GM18519 (cell line): ENCODE data around the gene CTNNBL1.
"Not testable (repeated sequence)": the region's sequence is repeated elsewhere in the genome, so short reads cannot be mapped to it uniquely, and the experiment has no call there.

Source experiments
- ATAC-seq: cut with Tn5 transposase; IDR thresholded peaks from one replicate; pipeline ENCODE4 v1.9.1; 2021; ENCODE audit warnings: mild to moderate bottlenecking, moderate library complexity; ENCODE audit not compliant: unreplicated experiment, low FRiP score

The CTNNBL1 gene

GRCh38 chr20:37693635-37694626, at the start of gene CTNNBL1:
TSS of gene CTNNBL1 (plus strand) at chr20:37694030. CDS start at chr20:37694123, 93 bp downstream.
- peak; percentile 71 for ATAC-seq

- no peak for ATAC-seq
These were observed 49.2 kb upstream of the CTNNBL1 start for GRCh38 chr20:37644605-37645004.

GRCh38 chr20:37647946-37648345, 45.9 kb upstream of the CTNNBL1 start:
- no peak for ATAC-seq

- no peak for ATAC-seq
These were observed 44.8 kb upstream of the CTNNBL1 start for GRCh38 chr20:37649017-37649416.

GRCh38 chr20:37649676-37650370, 44.0 kb upstream of the CTNNBL1 start:
- no peak for ATAC-seq

GRCh38 chr20:37650661-37651060, 43.2 kb upstream of the CTNNBL1 start:
- no peak for ATAC-seq

- no peak for ATAC-seq
These were observed 41.9 kb upstream of the CTNNBL1 start for GRCh38 chr20:37651932-37652331.

GRCh38 chr20:37656945-37657344, 36.9 kb upstream of the CTNNBL1 start:
- no peak for ATAC-seq

GRCh38 chr20:37657924-37658804, 35.7 kb upstream of the CTNNBL1 start:
- no peak for ATAC-seq

- ATAC-seq = no peak
These were observed 32.3 kb upstream of the CTNNBL1 start for GRCh38 chr20:37661519-37661918.

GRCh38 chr20:37662308-37662707, 31.5 kb upstream of the CTNNBL1 start:
- no peak for ATAC-seq

GRCh38 chr20:37664595-37664994, 29.2 kb upstream of the CTNNBL1 start:
- ATAC-seq = not testable (repeated sequence)

- no peak for ATAC-seq
These were observed 25.7 kb upstream of the CTNNBL1 start for GRCh38 chr20:37668166-37668565.

GRCh38 chr20:37669062-37669772, 24.6 kb upstream of the CTNNBL1 start:
- no peak for ATAC-seq

GRCh38 chr20:37669773-37670236, 24.0 kb upstream of the CTNNBL1 start:
- ATAC-seq = no peak

GRCh38 chr20:37670351-37670791, 23.5 kb upstream of the CTNNBL1 start:
- ATAC-seq = no peak

GRCh38 chr20:37672143-37672542, 21.7 kb upstream of the CTNNBL1 start:
- no peak for ATAC-seq

GRCh38 chr20:37673444-37673843, 20.4 kb upstream of the CTNNBL1 start:
- ATAC-seq = no peak

- no peak for ATAC-seq
These were observed 17.4 kb upstream of the CTNNBL1 start for GRCh38 chr20:37676440-37676839.
